Gastrocnemius medialis (tissue), 4 donors: Measurements from ENCODE around the gene PNPT1.

Experiments used
- POLR2A ChIP-seq, 2 donors: fragments of 450-650 bp; IDR thresholded peaks; one replicate each; pipeline ENCODE4 v1.6.1; 2017; ENCODE audit warnings: antibody characterized with exemption in 2 of 2, mild to moderate bottlenecking in 2 of 2, moderate library complexity in 2 of 2
- TF ChIP-seq, protein P1 (sequence below), 5 experiments: fragments of 450-650 bp in 3 of 5; fragments of 200-600 bp in 2 of 5; sonication (generic) in 2 of 5; IDR thresholded peaks in 4 of 5; conservative IDR thresholded peaks in 1 of 5; 1 replicate in 4 of 5; 2 replicates in 1 of 5; pipeline ENCODE4 v1.5.1; 2016 to 2019; ENCODE audit warnings: antibody characterized with exemption in 5 of 5, mild to moderate bottlenecking in 3 of 5, moderate library complexity in 3 of 5

DNA sequence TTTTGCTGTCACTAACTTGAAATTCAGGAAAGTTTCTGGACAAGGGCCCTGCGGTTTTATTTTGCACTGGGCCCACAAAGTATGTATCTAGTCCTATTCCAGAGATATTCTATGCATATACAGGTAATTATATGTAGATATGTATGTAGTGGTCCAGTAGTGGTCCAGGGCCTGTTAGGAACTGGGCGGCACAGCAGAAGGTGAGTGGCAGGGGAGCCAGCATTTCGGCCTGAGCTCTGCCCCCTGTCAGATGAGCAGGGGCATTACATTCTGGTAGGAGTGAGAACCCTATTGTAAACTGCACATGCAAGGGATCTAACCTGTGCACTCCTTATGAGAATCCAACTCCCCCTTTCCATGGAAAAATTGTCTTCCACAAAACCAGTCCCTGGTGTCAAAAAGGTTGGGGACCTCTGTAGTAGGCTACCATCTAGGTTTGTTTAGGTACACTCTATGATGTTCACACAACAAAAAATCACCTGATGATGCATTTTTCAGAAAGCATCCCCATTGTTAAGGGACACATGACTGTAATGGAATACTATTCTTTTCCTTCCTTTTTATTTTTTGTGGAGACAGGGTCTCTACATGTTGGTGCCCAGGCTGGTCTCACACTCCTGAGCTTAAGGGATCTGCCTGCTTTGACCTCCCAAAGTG, 73.4 kb downstream of the PNPT1 start:
- TF ChIP-seq, protein P1, sequence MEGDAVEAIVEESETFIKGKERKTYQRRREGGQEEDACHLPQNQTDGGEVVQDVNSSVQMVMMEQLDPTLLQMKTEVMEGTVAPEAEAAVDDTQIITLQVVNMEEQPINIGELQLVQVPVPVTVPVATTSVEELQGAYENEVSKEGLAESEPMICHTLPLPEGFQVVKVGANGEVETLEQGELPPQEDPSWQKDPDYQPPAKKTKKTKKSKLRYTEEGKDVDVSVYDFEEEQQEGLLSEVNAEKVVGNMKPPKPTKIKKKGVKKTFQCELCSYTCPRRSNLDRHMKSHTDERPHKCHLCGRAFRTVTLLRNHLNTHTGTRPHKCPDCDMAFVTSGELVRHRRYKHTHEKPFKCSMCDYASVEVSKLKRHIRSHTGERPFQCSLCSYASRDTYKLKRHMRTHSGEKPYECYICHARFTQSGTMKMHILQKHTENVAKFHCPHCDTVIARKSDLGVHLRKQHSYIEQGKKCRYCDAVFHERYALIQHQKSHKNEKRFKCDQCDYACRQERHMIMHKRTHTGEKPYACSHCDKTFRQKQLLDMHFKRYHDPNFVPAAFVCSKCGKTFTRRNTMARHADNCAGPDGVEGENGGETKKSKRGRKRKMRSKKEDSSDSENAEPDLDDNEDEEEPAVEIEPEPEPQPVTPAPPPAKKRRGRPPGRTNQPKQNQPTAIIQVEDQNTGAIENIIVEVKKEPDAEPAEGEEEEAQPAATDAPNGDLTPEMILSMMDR (IDR thresholded peaks at IDR 0.05 in 4 of 5, conservative IDR thresholded peaks at IDR 0.05 in 1 of 5) = peak in 1 of 5 experiments; percentile 19
- no peak for TF ChIP-seq POLR2A (IDR thresholded peaks at IDR 0.05)
